Left ventricle myocardium inferior (tissue), 1 donor: ENCODE data around the gene PODNL1. TPM values are rescaled to one million over a fixed set of nuclear protein-coding genes. Genes with fewer than 3 reads are reported as not detected.

Source experiments
- DNase-seq: peaks from one replicate; pipeline ENCODE4 v3.0.0-alpha.2; 2020
- H3K27ac ChIP-seq: fragments of 200-600 bp; replicated peaks from 2 replicates; pipeline ENCODE4 v1.8.0; 2021
- H3K27me3 ChIP-seq: fragments of 200-600 bp; 2 replicates; pipeline ENCODE4 v1.8.0; 2021; ENCODE audit warnings: low read depth
- H3K36me3 ChIP-seq: fragments of 200-600 bp; 2 replicates; pipeline ENCODE4 v1.8.0; 2021
- H3K4me1 ChIP-seq: fragments of 200-600 bp; 2 replicates; pipeline ENCODE4 v1.8.0; 2021
- H3K4me3 ChIP-seq: fragments of 200-600 bp; 2 replicates; pipeline ENCODE4 v1.8.0; 2021; ENCODE audit warnings: mild to moderate bottlenecking, moderate library complexity
- H3K9me3 ChIP-seq: fragments of 200-600 bp; replicated peaks from 2 replicates; pipeline ENCODE4 v1.8.0; 2021
- intact Hi-C: fragments of 100-400 bp; cut with micrococcal nuclease; formaldehyde crosslinking; loops from one replicate; pipeline ENCODE4 v1.11.0; 2022
- total RNA-seq: library from RNA; stranded (reverse); fragmentation: NEBNext Ultra II Directional; extraction: Animal tissue kit (Norgen Biotek cat#: 25700); gene quantifications from one replicate; pipeline ENCODE4 v1.2.1, GENCODE V29; 2021
- TF ChIP-seq, protein P1 (sequence below): fragments of 200-600 bp; IDR thresholded peaks from 2 replicates; pipeline ENCODE4 v1.8.0; 2021; ENCODE audit warnings: antibody characterized with exemption, mild to moderate bottlenecking, borderline replicate concordance
- donor health status: DM: no; HTN: yes; CAD: no; lungs with severe emphysema.

Gene PODNL1
- total RNA-seq, 1 donor from 2014 or later, result 1.9 TPM

DNA sequence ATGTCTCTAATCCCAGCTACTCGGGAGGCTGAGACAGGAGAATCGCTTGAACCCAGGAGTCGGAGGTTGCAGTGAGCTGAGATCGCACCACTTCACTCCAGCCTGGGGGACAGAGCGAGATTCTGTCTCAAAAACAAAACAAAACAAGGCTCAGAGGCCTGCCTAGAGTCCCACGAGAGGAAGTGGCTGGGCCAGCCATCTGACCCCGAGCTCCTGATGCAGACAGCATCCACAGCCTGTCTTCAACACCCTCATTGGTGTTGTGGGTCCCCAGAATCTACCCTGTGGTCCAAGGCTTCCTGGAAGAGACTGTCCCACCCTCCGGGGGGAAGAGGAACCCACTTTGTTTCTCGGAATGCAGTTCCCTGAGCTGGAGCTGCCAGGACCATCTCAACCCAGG, 43.2 kb upstream of the PODNL1 start:
- Histone ChIP-seq H3K27ac (no peak overlapping the region), H3K27me3 (no peaks in the 10 kb centered on the region), H3K9me3 (no peaks in the 10 kb centered on the region), H3K4me1 (peaks cover 47% of the 10 kb centered on the region), H3K4me3 (no peak overlapping the region), H3K36me3 (peaks cover 12% of the 10 kb centered on the region)
- intact Hi-C loops, result no loop called here
- TF ChIP-seq, protein P1, sequence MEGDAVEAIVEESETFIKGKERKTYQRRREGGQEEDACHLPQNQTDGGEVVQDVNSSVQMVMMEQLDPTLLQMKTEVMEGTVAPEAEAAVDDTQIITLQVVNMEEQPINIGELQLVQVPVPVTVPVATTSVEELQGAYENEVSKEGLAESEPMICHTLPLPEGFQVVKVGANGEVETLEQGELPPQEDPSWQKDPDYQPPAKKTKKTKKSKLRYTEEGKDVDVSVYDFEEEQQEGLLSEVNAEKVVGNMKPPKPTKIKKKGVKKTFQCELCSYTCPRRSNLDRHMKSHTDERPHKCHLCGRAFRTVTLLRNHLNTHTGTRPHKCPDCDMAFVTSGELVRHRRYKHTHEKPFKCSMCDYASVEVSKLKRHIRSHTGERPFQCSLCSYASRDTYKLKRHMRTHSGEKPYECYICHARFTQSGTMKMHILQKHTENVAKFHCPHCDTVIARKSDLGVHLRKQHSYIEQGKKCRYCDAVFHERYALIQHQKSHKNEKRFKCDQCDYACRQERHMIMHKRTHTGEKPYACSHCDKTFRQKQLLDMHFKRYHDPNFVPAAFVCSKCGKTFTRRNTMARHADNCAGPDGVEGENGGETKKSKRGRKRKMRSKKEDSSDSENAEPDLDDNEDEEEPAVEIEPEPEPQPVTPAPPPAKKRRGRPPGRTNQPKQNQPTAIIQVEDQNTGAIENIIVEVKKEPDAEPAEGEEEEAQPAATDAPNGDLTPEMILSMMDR, result no peak
- no peak for DNase-seq

DNA sequence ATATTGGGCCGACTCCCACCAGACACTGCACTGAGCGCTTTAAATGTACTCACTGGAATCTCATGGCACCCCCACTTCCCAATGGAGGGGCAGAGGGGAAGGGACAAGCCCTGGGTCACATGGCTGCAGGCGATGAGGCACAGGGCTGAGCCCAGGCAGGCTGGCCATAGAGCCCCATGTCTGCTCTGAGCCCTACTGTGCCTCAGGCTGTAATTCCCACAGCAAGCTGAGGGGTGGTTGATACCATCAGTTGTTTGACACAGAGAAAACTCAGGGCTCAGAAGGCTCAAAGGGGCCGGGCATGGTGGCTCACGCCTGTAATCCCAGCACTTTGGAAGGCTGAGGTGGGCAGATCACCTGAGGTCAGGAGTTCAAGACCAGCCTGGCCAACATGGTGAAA, 42.8 kb upstream of the PODNL1 start:
- peaks cover 12% of the 10 kb centered on the region for H3K36me3 ChIP-seq
- DNase-seq, result no peak
- H3K27me3 ChIP-seq, result no peaks in the 10 kb centered on the region
- no peak overlapping the region for H3K27ac ChIP-seq
- H3K9me3 ChIP-seq, result no peaks in the 10 kb centered on the region
- peaks cover 47% of the 10 kb centered on the region for H3K4me1 ChIP-seq
- TF ChIP-seq, protein P1, result no peak
- H3K4me3 ChIP-seq, result no peak overlapping the region
- intact Hi-C loops, result no loop called here

DNA sequence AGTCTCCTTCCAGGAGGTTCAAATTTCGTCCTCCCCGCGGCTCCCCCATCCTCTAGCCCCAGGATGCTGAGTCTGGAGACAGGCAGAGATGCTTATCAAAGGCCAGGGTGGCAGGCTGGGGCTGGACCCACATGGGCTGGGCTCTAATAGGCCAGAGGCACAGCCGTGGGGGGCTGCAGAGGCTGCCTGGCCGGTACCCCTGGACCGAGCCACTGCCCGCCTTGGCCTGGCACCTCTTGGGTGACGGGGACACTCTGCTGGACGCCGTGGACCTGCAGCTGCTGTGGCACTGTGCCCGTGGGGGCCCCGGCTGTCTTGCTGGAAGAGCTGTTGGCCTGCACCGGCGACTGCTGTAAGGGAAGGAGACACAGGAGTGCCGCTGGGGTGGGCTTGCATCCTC, 42.1 kb upstream of the PODNL1 start:
- TF ChIP-seq, protein P1, result no peak
- DNase-seq, result no peak
- no peaks in the 10 kb centered on the region for H3K27me3 ChIP-seq
- no peak overlapping the region for H3K4me3 ChIP-seq
- intact Hi-C loops, result no loop called here
- no peaks in the 10 kb centered on the region for H3K9me3 ChIP-seq
- H3K36me3 ChIP-seq, result peaks cover 12% of the 10 kb centered on the region
- H3K4me1 ChIP-seq, result peaks cover 45% of the 10 kb centered on the region
- no peak overlapping the region for H3K27ac ChIP-seq

DNA sequence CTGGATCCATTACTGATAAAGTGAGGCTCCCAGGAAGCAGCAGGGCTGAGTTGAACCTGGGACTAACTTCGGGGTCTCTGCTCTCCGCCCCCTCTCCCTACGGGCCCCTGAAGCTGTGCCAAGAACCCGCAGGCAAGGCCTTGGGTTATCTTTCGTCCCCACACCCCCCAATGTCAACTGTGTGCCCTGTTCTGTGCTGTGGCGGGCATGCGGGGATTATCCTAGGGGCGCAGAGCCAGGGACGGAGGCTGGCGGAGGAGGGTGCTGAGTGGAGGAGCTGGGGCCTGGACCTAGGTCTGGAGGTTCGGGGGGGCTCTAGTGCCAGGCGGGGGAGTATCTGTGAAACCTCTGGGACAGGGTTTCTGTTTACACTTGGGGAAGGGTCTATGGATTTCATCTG, 41.5 kb upstream of the PODNL1 start:
- H3K4me3 ChIP-seq, result peak overlapping the region; percentile 71
- no peaks in the 10 kb centered on the region for H3K27me3 ChIP-seq
- intact Hi-C loops, result no loop called here
- peak overlapping the region; percentile 91 for H3K27ac ChIP-seq
- no peaks in the 10 kb centered on the region for H3K9me3 ChIP-seq
- TF ChIP-seq, protein P1, result no peak
- H3K36me3 ChIP-seq, result peaks cover 12% of the 10 kb centered on the region
- DNase-seq, result no peak
- peaks cover 48% of the 10 kb centered on the region for H3K4me1 ChIP-seq

DNA sequence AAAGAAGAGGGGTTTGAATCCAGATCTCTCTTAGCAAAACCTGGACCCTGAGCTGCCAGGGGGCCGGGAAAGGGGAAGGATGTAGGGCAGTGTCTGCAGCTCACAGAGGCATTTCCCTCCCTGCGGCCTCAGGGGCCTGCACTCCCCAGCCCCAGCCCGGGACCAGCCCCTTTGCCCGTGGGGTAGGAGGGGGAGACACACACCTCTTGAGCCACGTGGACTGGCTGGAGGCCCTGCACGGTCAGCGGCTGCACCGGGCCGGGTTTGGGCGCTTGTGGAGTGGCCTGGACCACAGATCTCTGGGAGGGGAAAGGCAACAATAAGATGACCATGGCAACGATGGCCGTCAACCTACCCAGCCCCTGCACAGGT, 41.0 kb upstream of the PODNL1 start:
- intact Hi-C loops, result no loop called here
- Histone ChIP-seq H3K9me3 (no peaks in the 10 kb centered on the region), H3K4me1 (peaks cover 48% of the 10 kb centered on the region), H3K27ac (peak overlapping the region; percentile 91), H3K4me3 (peak overlapping the region; percentile 71), H3K27me3 (no peaks in the 10 kb centered on the region), H3K36me3 (peaks cover 12% of the 10 kb centered on the region)
- DNase-seq, result no peak
- TF ChIP-seq, protein P1, result no peak
